ENCODE data around the gene ALOX12B. TPM values are rescaled to one million over a fixed set of nuclear protein-coding genes. Genes with fewer than 3 reads are reported as not detected.
A peak's percentile ranks its signal among the peaks of the same experiment; 100 is the strongest.

Gene ALOX12B
- total RNA-seq, 4 donors from 2014 or later, result not detected

DNA sequence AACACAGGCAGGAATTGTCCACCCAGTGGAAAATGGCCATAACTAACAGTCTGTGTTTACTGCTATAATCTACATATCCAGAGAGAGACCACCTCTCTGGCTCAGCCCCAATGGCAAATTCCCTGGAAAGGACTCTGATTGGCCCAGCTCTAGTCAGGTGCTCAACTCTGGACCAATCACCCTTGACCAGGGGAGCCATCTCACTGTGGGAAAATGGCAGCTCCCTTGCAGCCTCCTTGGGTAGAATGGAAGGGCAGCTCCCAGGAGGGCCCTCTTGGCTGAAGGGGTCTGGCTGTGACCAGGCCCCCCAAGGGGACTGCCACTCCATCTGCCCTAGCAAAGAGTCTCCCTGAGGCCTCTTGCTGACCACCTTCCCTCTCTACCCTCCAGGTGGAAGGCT lies 45.5 kb downstream of the ALOX12B start:
- ATAC-seq (ENCODE audit: low FRiP score) (no peak), DNase-seq (ENCODE audit: low spot score) (no peak)
- TF ChIP-seq, protein P1, sequence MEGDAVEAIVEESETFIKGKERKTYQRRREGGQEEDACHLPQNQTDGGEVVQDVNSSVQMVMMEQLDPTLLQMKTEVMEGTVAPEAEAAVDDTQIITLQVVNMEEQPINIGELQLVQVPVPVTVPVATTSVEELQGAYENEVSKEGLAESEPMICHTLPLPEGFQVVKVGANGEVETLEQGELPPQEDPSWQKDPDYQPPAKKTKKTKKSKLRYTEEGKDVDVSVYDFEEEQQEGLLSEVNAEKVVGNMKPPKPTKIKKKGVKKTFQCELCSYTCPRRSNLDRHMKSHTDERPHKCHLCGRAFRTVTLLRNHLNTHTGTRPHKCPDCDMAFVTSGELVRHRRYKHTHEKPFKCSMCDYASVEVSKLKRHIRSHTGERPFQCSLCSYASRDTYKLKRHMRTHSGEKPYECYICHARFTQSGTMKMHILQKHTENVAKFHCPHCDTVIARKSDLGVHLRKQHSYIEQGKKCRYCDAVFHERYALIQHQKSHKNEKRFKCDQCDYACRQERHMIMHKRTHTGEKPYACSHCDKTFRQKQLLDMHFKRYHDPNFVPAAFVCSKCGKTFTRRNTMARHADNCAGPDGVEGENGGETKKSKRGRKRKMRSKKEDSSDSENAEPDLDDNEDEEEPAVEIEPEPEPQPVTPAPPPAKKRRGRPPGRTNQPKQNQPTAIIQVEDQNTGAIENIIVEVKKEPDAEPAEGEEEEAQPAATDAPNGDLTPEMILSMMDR (IDR thresholded peaks at IDR 0.05), result no peak

DNA sequence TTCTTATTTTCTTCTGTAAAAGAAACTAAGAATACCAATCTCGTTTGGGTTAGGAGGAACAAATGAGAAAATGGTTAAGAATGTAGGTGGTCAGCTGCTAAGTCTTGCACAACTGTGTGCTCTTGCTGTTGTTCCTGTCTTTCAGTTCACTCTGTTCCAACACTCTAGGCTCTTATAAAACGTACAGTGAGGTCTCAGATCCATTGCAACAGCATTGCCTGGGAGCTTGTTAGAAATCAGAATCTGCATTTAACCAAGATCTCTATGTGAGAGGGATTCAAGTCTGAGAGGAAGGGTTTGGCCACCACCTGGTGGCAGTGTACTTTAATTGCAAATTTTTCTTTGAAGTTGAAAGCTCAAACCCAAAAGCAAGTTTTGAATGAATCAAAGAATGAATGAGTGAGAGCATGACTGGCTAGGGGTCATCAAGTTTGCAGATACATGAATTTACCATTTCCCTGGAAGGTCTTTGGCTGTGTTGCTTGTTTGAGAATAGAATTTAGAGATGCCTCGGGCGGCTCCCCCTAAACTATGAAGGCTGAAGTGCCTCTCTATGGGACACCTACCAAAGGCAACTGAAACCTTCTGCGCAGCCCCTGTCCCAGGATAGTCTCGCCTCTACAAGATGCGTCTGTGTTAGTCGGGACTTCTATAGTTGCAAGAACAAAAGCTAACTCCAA lies 46.1 kb downstream of the ALOX12B start:
- TF ChIP-seq, protein P1 (IDR thresholded peaks at IDR 0.05), result no peak
- DNase-seq (ENCODE audit: low spot score) (no peak), ATAC-seq (ENCODE audit: low FRiP score) (peak; percentile 81)

DNA sequence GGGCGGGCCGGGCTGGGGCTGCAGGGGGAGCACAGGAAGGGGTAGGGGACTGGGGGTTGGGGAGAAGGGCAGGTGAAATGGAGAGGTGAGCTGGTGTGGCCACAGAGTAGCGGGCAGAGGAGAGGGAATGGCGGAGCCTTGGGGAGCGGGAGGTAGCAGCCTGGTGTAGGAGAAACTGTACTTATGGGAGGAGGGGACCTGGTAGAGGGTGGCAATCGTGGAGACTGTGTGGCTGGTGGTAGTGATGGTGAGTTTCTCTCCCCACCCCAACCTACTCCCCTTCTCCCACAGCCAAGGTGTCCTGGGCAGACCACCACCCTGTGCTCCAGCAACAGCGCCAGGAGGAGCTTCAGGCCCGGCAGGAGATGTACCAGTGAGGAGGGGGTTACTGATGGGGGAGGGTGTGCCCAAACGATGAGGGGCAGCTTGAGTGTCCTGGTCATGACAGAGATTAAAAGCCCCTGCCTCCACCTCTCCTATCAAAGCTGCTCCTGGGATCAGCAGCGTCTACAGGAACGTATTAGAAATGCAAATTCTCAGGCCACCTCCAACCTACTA lies 47.8 kb downstream of the ALOX12B start:
- TF ChIP-seq, protein P1 (IDR thresholded peaks at IDR 0.05), result no peak
- ATAC-seq (ENCODE audit: low FRiP score), result no peak
- DNase-seq (ENCODE audit: low spot score), result no peak

DNA sequence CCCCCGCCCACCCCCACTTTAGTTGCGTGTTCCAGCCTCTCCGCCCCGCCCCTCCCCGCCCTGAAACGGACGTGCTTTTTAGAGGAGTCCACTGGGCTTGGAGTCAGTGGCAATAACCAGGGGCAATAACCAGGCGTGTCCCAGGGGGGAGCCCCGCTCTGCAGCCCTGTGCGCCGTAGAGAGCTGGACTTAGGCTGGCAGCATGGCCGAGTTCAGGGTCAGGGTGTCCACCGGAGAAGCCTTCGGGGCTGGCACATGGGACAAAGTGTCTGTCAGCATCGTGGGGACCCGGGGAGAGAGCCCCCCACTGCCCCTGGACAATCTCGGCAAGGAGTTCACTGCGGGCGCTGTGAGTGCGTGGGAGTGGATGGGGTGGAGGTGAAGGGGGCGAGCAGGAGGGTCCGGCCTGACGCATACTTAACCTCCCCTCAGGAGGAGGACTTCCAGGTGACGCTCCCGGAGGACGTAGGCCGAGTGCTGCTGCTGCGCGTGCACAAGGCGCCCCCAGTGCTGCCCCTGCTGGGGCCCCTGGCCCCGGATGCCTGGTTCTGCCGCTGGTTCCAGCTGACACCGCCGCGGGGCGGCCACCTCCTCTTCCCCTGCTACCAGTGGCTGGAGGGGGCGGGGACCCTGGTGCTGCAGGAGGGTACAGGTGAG lies 48.4 kb downstream of the ALOX12B start, which contains the start of gene ALOX15B:
ALOX15B (plus strand) TSS at position 106 of the 657 bp plus-strand sequence; CDS start at position 203, 97 bp downstream.
- ATAC-seq (ENCODE audit: low FRiP score) (peak; percentile 14), DNase-seq (ENCODE audit: low spot score) (no peak)
- TF ChIP-seq, protein P1 (IDR thresholded peaks at IDR 0.05), result no peak

DNA sequence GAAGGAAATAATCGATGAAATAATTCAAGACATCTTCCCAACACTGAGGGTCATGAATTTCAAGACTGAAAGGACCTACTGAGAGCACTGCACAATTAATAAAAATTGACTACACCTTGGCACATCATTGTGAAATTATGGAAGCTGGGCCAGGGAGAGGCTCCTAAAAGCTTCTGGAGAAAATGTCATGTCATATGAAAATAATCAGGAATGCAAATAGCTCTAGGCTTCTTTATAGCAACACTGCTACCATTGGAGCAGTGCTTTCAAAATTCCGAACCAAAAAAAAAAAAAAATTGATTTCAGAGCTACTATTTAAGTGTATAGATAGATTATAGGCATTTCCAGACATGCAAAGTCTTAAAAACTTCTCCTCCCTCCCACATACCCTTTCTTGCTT lies 55.1 kb downstream of the ALOX12B start:
- ATAC-seq (ENCODE audit: low FRiP score) (no peak), DNase-seq (ENCODE audit: low spot score) (no peak)
- TF ChIP-seq, protein P1 (IDR thresholded peaks at IDR 0.05), result no peak

DNA sequence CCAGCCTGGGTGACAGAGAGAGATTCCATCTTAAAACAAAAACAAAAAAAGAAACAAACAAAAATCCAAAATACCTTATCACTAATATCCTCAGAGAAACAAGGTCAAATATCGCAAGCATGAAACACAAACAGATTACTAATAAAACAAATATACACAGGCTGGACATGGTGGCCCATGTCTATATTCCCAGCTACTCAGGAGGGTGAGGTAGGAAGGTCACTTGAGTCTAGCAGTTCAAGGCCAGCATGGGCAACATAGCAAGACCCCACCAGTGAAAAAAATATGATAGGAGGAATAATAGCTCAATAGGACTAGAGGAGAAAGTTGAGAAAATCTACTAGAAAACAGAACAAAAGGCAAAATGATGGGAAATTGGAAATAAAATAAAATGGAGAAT lies 55.6 kb downstream of the ALOX12B start:
- TF ChIP-seq, protein P1 (IDR thresholded peaks at IDR 0.05), result no peak
- DNase-seq (ENCODE audit: low spot score) (no peak), ATAC-seq (ENCODE audit: low FRiP score) (no peak)

Measured in omental fat pad (tissue), 4 donors.